HG02763 (cell line): ENCODE results near the gene ANO10.
"Not testable (repeated sequence)": the region's sequence is repeated elsewhere in the genome, so short reads cannot be mapped to it uniquely, and the experiment has no call there.

Experiments
- ATAC-seq: cut with Tn5 transposase; IDR thresholded peaks from one replicate; pipeline ENCODE4 v1.9.1; 2021; ENCODE audit warnings: mild to moderate bottlenecking, moderate library complexity; ENCODE audit not compliant: unreplicated experiment

Gene ANO10

GRCh38 chr3:43362183-43362582 lies 259.6 kb downstream of the ANO10 start:
- no peak for ATAC-seq

GRCh38 chr3:43361077-43361476 lies 260.7 kb downstream of the ANO10 start:
- ATAC-seq = no peak

DNA sequence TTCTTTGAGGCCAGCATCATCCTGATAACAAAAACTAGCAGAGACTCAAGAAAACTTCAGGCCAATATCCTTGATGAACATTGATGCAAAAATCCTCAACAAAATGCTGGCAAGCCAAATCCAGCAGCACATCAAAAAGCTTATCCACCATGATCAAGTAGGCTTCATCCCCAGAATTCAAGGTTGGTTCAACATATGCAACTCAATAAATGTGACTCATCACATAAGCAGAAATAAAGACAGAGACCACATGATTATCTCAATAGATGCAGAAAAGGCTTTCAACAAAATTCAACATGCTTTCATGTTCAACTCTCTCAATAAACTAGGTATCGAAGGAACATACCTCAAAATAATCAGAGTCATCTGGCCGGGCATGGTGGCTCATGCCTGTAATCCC lies 265.8 kb downstream of the ANO10 start:
- not testable (repeated sequence) for ATAC-seq

GRCh38 chr3:43353923-43354670 lies 267.7 kb downstream of the ANO10 start:
- no peak for ATAC-seq

GRCh38 chr3:43353393-43353792 lies 268.4 kb downstream of the ANO10 start:
- ATAC-seq = no peak

DNA sequence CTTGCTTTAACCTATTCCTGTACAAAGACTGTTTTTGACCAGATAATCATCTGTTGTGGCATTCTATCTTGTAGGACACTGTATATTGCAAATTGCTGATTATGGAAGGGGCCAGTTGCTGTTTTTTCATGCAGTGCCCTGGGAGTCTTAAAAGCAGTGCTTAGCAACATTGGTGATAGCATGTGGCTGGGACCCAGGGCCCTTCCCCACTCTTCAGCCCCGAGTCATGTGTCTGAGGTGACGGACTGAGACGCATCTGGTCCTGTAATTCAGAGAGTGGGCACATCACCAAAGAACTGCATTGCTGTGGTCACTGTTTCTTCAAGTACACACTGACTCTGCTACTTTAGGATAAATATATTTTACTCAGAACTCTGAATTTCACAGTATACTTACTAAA lies 272.1 kb downstream of the ANO10 start:
- no peak for ATAC-seq

DNA sequence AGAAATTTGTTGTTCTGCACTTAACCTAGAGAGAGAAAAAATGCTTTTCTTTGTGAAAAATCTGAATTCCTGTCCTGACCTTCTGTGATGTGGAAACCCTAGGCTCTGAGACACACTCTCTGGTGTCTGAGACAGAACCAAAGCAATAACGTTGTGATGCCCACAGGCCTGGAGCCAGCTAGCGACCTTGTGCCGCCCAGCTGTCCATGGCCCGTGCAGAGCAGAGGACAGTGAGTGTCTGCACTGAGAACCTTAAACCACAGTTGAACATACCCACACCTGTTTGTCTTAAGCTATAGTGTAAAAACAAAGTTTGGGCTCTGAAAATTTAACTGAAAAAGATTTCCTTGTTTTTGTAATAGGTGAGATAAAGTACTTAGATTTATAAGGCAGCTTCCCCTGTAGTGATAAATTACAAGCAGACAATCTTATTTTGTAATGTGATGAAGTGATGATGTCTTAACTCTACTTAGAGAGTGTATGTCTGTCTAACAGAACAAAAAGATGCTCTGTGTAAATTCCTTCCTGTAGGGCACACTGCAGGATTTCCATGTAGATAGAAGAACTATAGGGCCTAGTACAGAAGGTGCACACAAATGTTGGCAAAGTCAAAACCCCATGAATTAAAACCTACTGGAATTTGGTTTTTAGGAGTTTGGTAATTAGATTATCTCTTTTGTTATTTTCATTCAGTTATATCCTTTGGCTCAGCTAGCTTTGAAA lies 272.8 kb downstream of the ANO10 start:
- ATAC-seq = no peak

DNA sequence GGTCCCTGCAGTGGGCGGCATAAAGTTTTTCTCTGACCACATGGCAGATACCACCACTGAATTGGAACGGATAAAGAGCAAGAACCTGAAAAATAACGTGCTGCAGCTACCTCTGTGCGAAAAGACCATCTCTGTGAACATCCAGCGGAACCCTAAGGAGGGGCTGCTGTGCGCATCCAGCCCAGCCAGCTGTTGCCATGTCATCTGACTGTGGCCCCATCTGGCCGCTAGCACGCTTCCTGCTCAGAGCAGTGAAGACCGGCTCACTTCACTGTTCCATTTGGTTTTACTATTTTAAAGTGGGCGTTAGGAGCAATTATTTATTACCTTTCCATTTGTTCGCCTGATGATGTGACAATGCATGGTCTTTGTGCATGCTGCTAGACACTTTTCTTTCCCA lies 273.5 kb downstream of the ANO10 start:
- no peak for ATAC-seq

- ATAC-seq = no peak
These were observed 274.0 kb downstream of the ANO10 start for GRCh38 chr3:43347774-43348173.

DNA sequence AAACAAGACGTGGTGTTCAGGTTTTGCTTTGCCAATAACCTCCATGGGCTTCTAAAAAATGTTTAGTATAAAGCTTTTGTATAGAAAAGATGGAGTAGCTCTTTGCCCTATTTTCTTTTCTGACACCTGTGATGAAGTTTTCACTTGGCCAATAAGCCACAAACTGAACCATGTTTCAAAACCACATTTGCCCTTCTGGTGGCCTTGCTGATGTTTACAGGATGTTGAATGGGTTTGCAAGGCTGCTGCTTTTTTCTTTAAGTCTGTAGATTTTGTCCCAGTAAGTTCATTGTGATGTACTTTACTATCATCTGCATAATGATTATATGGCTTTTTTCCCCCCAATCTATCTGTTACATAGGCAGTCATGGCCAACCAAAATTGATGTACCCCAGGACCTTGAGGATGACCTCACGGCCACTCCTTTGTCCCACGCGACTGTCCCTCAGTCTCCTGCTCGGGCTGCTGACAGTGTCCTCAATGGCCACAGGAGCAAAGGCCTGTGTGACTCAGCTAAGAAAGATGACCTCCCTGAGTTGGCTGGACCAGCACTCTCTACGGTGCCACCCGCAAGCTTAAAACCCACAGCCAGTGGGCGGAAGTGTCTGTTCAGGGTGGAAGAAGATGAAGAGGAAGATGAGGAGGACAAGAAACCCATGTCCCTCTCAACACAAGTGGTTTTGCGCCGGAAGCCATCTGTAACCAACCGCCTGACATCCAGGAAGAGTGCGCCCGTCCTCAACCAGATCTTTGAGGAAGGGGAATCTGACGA lies 274.6 kb downstream of the ANO10 start:
- no peak for ATAC-seq

- no peak for ATAC-seq
These were observed 275.9 kb downstream of the ANO10 start for GRCh38 chr3:43345877-43346276.

- no peak for ATAC-seq
These were observed 276.6 kb downstream of the ANO10 start for GRCh38 chr3:43345246-43345645.

DNA sequence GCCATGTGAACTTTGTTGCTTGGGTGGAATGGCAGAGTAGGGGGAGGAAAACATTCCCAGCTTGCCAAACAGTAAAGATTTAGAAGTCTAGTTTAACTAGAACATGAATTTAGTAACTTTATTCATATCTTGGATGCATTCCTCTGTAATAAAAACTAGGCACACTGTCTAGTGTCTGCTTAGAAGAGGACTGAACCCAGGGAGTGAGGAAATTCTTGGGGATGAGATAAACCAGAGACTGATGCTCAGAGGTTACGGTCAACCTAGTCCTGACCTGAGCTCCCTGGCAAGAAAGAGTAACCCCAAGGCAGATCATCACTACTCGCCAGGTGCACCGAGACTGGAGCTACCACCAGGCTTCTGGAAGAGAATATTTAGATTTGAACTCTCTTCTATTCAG lies 277.3 kb downstream of the ANO10 start:
- ATAC-seq = no peak

GRCh38 chr3:43343815-43344214 lies 278.0 kb downstream of the ANO10 start:
- ATAC-seq = no peak

- no peak for ATAC-seq
These were observed 278.6 kb downstream of the ANO10 start for GRCh38 chr3:43343185-43343584.

DNA sequence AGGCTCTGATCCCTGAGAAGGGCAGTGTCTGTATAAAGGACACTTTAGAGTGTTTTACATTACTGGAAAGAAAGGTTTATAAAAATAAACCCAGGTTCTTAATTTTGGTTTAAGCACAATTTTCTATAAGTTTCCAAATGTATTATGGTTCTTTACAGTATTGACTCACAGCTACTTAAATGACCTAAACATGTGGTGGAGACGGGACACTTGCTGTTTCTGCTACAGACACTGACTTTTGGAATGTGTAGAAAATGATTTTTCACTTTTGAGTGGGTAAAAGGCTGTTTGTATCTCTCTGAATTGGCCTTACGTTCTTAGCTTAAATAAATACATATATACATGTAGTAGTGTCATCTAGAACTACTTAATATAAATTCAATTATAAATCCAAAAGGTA lies 280.0 kb downstream of the ANO10 start:
- ATAC-seq = no peak

GRCh38 chr3:43340403-43340802 lies 281.4 kb downstream of the ANO10 start:
- ATAC-seq = no peak

GRCh38 chr3:43338295-43338694 lies 283.5 kb downstream of the ANO10 start:
- no peak for ATAC-seq

DNA sequence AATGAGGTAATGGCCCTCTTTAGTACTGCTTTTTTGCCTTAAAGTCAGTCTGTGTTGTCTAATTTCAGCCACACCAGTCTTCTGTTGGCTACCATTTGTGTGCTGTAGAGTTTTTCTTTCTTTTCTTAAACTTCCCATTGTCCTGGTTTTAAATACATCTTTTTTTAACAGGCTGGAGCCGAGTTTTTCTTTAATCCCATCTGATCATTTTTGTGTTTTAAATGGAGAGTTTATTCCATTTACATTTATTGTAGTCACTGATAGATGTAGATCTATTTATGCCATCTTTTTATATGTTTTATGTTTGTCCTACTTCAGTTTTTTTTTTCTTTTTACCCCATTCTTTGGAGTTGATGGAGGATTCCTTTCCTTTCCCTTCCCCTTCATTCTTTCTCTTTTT lies 286.0 kb downstream of the ANO10 start:
- ATAC-seq = no peak

- no peak for ATAC-seq
These were observed 286.8 kb downstream of the ANO10 start for GRCh38 chr3:43334976-43335375.

- ATAC-seq = no peak
These were observed 290.4 kb downstream of the ANO10 start for GRCh38 chr3:43331381-43331780.

GRCh38 chr3:43330981-43331380 lies 290.8 kb downstream of the ANO10 start:
- no peak for ATAC-seq
